Vagina (tissue), 2 donors: ENCODE data around the gene GNAI2.

Source experiments
- CTCF ChIP-seq, 3 experiments: fragments of 450-650 bp in 2 of 3; fragments of 200-600 bp in 1 of 3; sonication (generic) in 1 of 3; IDR thresholded peaks; one replicate each; pipeline ENCODE4 v1.5.1; 2017 to 2019; ENCODE audit warnings: antibody characterized with exemption in 3 of 3, mild to moderate bottlenecking in 2 of 3, moderate library complexity in 2 of 3
- POLR2A ChIP-seq, 2 donors: fragments of 450-650 bp; IDR thresholded peaks; one replicate each; pipeline ENCODE4 v1.6.1; 2017; ENCODE audit warnings: antibody characterized with exemption in 2 of 2, mild to moderate bottlenecking in 2 of 2, moderate library complexity in 2 of 2

DNA sequence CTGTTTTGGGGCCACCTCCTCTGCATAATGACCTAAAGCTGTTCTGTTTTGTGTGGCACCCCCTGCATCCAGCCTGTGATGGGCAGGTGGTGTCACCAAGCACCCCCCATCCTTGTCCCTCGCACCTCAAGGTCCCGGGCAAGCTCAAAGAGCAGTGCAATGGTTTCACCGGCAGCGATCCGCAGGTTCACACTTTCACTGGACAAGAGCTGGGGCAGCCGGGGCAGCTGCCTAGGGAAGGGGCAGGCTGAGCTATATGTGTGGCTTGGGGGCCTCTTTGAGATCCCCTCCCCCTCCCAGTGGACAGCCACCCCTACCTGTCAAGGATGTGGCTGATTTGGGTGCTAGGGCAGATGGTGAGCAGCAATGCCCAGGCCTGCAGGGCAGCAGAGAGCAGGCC lies 53.1 kb downstream of the GNAI2 start:
- no peak for TF ChIP-seq CTCF (IDR thresholded peaks at IDR 0.05)
- no peak for TF ChIP-seq POLR2A (IDR thresholded peaks at IDR 0.05)
